ENCODE results near the gene PRDM11.

PRDM11 gene

DNA sequence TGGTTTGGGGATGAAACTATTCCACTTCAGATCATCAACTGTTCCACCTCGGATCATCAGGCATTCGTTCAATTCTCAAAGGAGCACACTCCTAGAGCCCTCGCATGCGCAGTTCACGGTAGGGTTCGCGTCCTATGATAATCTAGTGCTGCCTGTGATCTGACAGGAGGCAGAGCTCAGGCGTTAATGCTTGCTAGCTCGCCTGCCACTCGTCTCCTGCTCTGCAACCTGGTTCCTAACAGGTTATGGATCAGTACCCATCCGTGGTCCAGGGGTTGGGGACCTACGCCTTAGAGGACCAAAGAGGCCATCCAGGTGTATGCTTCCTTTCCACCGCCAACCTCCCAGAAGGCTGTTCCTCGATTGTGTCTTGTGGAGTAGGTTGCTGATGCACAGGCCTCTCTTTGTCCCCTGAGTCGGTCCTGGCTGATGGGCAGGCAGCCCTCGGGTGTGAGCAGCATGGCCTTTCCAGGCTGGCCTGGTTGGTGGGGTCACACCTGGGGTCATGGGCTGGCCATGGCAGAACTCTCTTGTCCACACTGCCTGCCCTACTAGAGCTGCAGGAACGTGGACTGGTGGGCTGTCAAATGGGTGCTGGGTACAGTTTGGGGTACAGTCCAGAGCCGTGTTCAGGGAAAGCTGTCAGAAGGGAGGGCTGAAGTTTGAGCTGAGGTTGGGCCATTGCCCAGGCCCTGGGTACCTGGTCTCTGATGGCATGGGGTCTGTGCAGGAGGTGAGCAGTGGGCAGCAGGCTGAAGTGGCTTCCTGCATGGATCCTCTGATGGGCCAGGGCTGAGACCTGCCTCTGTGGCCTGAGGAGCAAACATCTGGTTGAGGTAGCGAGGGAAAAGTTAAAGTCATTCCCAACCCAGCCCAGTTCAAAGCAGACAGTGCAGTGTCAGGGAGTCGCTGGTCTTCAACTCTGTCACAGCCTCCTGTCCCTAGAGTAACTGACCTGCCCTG is 11.1 kb downstream of the PRDM11 start:
- no peak for DNase-seq (ENCODE audit: low spot score)

DNA sequence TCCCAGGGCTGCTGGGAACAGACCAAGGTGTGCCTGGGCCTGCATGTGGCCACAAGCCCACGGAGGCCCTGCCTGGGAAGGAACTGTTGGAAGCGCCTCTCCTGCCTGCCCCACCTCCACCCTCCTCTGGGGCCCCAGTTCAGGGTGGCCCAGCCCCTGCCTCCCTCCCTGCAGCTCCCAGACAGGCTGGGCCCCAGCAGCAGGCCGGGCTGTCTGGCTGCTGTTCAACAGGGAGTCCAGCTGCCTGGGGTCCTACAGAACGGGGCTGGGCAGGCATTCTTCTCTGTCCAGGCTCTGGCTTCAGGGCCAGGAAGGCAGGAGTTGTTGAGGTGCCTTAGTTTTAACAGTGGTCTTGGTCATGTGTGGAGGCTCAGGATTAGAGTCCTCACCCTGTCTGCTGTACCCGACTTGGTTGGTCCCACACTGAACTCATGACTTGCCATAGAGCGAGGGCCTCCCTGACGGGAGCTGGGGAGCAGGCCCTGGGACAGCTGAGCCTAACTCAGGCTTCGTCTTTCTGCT is 11.8 kb downstream of the PRDM11 start:
- DNase-seq (ENCODE audit: low spot score), result no peak

DNA sequence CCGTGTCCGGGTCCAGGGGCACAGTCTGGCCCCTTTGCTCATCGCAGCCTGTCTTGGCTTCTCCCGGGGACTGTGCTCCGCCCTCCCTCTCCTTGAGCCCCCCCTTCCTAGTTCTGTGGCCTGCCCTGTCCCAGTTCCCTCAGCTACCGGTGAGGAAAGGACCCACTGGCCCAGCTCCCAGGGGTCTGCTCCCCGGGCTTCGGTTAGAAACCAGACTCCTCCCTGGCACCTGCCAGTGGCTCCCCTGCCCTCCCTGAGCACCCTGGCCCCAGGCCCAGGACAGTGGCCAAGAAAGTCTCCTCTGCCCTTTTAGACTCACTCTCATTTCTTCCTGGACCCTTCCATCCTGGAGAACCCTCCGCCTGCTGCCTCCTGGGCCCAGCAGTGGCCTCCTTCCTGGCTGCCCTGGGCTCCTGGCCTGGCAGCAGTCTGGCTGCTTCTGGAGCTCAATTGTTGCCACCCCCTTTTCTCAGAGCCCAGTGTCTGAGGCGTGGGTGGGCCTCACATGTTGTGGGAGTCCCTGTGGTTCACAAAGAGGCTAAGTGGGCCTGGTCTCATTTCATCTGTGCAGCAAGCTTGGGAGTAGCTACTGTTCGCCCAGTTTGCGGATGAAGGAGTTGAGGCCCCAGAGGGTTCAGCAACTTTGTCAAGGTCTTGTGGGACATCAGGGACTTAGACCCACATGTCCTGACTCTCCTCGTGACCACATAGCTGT is 12.6 kb downstream of the PRDM11 start:
- no peak for DNase-seq (ENCODE audit: low spot score)

DNA sequence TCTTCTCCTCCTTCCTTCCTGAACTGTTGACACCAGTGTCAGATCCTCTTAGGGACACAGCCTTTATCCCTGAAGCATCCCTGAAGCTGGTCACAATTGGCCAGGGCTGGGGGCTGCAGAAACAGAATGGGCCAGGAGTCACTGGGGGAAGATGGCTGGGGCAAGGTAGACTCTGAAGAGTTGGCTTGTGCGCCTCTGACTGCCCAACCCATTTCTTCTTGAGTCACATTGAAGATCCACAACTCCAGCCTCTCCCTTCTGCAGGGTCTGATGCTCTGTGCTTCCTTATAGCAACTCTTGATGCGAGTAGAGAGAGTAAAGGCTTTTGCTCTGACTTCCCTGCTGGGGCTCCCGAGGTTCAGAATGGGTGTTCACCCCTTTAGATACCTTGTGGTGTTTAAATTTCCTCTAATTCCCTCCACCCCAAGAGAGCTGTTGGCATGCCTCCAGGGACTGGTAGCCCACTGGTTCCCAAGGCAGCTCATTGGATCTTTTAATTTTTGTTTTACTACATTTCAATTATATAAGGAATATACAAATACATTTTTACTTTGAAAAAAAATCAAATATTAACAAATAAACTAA is 13.4 kb downstream of the PRDM11 start:
- no peak for DNase-seq (ENCODE audit: low spot score)

DNA sequence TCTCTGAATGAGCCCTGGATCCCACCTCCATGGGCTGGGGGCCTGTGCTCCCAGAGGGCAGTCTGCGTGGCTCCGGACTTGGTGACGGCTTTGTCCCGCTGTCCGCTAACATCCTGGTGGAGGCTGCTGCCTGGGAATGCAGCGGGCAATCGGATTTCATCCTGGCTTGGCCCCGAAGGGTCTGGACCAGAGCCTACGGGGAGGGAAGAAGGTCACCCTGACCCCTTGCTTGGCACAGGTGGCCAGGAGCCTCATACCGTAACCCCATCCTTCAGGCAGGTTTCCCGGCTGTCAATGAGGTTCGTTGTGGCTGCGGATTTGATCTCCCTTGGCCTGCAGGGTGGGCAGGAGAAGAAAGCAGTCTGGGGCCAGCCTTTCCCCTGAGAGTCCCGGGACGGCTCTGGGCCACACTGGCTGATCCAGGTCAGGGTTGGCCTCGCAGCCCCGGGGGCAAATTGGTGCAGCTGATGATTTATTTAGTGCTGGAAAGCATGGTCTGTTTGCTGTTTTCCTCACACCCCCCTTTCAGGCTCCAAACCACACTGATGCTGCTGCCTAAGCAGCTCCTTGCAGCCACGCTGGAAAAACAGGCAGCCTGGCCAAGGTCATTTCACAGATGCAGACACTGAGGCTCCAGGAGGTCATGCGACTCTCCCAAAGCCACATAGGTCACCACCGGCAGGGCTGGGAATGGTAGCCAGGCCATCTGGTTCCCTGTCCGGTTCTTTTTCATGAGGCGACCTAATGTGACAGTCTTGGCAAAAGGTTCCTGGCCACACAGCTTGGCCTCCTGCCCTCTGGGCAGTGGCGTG is 15.0 kb downstream of the PRDM11 start:
- DNase-seq (ENCODE audit: low spot score), result no peak

DNA sequence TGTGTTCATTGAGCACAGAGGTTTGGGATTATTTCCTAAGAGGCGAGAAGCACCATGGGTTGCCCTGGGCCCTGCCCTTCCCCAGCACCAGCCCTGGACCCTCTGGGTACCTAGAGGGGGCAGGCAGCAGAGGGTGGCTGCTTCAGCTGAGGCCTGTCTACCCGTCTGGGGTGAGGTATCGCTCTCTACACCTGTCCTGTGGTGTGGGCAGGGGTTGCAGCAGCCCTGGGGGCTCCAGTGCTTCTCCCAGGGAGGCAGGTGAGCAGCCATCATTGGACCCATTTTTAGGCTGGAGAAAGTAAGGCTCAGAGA is 15.6 kb downstream of the PRDM11 start:
- DNase-seq (ENCODE audit: low spot score), result no peak

DNA sequence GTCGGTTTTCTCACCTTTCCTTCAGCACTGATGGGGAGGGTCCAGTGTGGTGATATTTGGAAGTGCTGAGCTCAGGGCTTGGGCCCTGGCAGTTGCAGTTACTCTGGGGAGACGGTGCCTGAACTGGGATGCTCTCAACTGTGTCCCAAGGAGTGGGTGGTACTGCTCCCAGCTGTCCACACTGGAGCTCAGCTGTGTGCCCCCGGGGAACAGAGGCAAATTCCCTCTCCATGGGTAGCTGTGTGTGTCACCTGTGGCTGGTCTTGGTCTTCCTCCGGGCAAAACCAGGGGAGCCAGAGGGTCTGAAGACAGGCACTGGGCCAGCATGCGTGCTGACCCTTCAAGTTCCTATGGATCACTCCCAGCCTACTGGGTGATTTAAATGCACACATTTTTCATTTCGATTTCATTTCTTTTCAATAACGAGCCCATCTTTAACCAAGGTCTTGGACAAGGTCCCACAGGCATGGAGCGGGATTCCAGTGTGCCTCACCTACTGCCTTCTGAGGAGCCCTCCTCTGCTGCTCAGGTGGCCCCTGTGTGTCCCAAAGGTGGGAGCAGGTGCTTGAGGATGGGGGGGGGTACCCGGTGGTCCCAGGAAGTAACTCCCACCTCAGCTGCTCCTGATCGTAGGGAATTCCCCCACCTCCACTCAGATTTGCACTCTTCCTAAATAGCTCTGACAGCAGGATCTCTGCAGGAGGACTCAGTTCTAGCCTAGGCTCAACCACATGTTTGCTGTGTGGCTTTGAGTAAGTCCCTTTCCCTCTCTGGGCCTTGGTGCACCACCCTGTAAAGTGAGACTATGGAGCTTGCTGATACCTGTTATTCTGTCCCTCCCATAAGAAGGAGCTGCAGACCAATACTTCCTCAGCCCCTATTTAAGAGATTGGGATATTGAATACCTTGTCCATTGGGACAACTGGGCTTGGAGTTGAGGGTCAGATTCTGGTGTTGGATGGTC is 16.8 kb downstream of the PRDM11 start:
- DNase-seq (ENCODE audit: low spot score), result no peak

DNA sequence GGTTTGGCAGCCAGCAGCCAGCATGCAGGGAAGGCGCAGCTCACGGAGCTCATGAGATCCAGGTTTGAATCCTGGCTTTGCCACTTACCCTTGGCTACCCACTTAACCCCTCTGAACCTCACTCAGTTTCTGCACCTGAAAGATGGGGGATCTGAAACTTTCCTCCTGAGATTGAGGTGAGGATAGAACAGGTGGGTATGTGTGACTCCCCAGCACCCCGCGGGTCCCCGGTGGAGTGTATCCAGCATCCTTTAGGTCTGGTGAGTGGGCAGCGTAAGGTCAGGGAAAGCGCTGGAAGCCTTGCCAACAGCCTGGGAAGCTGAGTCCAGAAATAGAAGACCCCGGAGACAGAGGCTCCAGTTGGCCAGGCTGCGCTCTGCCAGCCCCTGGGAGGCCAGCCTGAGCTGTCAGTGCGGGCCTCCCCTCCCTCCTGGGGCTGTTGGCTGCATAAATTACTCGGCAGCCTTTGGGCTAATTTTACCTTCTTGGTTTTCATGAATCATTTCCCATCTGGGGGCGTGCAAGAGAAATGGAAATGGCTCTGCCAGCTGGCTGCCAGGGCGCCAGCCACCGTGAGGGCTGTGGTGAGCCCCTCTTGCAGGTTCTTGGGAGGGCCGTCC is 17.6 kb downstream of the PRDM11 start:
- peak; percentile 30 for DNase-seq (ENCODE audit: low spot score)

DNA sequence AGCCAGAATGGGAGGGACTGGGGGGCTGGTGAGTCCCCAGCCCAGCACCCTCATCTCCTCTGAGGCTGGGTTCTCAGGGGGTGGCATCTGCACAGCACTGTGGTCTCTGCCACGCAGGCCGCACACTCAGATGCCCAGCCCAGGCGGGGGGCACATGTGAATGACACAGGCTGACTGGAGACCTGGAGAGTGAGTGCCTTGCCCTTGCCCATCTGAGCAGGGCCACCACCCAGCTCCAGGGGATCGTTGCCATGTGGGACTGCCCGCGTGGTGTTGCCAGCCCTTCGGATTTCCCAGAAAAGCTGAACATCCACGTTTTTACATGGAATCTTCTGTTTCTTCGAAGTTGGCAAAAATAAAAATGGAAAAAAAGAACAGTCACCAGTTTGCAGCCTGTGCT is 18.9 kb downstream of the PRDM11 start:
- DNase-seq (ENCODE audit: low spot score), result no peak

DNA sequence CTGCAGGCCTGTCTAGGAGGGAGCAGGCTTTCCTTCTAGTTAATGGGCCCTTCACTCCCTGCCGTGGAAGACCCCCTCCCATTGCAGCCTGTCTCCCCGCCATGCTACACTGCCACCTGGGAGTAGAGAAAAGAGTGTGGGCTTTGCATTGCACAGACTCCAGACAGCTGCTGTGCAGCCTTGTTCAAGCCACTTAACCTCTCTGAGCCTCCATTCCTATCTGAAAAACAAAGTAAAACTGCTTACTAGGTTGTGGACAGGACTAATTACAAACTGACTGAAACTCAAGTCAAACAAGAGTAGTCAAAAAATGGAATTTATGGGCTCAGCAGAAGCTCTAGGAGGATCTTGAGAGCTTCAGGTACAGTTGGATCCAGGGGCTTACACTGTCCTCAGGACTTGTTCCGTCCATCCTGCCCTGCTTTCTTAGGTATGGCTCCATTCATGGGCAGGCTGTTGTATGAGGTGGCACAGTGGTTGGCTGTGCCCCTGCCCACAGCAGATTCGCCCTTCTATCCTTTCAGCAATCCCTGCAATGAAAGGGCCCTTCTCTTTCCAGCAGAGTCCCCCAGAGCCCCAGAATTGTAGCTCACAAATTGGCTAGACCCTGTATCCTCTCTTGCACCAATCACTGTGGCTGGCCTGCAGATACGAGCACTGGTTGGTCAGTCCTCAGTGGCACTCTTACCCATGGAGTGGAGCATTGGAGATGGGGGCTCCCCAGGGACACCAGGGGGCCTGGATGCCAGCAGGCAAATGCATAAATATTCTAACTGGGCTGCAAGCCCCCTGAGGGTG is 19.6 kb downstream of the PRDM11 start:
- DNase-seq (ENCODE audit: low spot score), result no peak

DNA sequence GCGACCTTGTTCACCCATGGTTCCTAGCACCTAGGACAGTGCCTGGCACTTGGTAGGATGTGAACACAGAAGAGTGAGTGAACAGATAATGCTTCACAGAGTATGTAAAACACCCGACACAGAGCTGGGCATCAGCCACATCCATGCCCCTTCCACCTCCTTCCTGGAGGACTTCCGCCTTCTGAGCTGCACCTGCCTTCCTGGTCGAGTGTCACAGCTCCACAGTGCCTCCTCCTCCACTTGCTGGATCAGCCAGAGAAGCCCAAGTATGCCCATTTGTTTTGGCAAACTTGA is 20.1 kb downstream of the PRDM11 start:
- no peak for DNase-seq (ENCODE audit: low spot score)

DNA sequence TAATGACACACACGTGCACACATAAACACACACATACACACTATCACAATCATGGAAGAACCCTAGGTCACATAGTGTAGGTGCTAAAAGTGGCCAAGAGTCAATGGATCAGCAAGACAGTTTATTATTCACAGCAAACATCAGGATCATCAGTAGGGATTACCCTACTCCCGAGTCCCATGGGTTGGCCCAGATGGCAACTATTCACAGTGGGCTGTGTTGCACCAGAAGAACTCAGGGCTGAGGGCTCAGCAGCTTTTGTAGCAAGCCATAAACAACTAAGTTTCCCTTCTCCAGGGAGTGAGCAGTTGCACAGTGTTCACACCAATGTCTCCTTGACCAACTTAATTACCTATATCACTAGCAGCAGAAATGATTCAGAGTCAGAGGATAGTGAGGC is 20.8 kb downstream of the PRDM11 start:
- no peak for DNase-seq (ENCODE audit: low spot score)

DNA sequence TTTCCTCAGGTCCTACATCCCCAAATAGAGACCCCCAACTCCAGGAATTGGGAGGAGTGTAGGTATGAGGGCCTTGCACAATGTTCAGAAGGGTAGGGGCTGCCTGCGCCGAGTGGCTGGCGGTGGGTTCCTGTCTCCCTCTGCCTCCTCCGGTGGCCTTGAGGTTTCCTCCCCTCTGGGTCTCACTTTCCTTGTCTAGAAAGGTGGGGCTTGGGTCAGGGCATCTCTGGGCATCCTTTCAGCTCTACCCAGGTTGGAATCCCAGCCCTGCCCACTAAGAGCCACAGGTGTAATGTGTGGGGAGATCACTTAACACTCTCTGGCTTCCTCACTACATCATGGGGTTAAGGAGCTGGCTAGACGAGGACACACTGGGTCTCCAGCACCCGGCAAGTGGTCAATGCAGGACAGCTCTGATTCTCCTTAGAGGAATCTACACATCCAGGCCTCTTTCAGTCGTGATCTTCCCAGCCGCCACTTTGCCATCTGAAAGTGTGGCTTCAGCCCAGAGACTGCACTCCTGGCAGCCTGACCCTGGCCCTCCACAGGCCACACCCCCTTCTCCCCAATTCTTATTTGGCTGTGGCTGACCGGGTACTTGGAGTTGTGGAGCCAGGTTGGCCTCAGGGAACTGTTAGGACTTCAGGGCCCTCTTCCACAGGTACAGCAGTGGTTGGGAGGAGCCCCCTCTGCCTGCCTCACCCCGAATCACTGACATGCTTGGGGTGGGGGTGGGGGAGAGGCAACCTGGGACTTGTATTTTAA is 22.1 kb downstream of the PRDM11 start:
- DNase-seq (ENCODE audit: low spot score), result no peak

DNA sequence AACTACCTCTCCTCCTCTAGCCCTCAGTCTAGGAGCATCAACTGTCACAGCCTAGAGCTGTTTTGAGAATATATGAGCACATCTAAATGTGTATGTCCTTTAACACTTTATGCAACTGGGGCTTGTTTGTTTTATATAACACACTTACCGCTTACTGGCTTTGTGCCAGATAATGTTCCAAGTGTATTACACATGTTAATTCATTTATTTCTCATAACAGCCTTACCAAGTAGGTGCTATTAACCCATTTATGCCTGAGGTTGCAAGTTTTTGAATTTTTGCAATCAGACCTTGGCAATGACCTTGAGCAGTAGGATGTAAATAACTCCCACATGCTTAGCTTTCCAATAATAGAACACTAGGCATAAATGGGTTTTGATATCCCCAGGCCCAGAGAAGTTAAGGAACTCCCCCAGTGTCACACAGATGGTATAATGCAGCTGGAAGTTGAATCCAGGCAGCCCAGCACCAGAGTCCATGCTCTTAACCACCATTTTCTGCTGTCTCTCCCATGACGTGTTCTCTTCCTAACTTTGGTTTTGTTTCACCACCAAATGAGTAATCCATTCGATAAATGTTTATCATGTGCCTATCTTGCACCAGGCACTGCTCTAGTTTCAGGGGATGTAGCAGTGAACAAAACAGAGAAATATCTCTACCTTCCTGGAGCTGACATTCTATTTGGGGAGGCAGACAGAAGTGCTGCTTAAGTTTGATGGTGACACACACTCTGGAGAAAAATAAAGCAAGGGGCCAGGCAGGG is 23.1 kb downstream of the PRDM11 start:
- DNase-seq (ENCODE audit: low spot score), result no peak

DNA sequence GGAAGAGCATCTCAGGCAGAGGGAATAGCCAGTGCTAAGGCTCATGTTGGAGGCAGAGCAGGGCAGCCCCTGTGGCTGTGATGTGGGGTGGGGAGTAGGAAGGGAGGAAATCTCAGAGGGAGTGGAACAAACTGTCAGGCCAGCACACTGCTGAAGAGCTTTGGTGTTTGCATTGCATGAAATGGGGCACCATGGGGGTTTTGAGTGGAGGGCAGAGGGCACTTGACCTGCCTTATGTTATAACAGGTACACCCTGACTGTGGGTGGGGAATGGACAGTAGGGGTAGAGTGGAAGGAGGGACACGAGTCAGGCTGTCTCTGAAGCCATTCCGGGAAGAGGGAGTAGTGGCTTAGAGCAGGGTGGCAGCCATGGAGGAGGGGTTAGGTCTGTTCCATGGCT is 24.0 kb downstream of the PRDM11 start:
- DNase-seq (ENCODE audit: low spot score), result no peak

DNA sequence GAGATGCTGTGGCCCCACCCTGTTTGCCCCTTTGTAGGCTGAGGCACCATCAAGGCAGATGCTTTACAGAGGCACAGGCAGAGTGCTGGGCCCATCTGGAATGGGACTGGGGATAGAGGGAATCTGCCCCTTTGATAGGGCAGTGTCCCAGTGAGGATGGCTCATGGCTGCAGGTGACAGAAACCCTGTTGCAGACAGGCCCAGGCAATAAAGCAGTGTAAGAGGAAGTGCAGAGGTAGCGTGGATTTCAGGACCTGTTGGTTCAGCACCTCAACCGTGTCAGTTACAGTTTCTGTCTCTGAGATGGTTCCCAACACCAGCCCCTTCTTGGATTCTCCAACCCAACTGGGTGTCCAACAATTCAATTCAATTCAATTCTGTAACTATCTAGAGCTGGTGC is 25.1 kb downstream of the PRDM11 start:
- DNase-seq (ENCODE audit: low spot score), result no peak

DNA sequence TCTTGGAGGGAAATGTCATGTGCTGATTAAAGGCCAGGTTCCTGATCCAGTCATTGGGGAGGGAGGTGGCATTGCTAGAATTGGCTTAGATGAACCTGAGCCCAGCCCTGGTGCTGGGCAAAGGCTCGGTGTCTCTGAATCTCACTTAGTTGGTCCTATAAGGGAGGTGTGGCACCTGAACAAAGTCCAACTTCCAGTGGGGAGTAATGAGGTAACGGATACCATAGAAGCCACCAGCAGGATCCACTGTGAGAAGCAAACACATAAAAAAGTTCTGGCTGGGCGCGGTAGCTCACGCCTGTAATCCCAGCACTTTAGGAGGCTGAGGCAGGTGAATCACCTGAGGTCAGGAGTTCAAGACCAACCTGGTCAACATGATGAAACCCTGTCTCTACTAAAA is 26.6 kb downstream of the PRDM11 start:
- DNase-seq (ENCODE audit: low spot score), result no peak

DNA sequence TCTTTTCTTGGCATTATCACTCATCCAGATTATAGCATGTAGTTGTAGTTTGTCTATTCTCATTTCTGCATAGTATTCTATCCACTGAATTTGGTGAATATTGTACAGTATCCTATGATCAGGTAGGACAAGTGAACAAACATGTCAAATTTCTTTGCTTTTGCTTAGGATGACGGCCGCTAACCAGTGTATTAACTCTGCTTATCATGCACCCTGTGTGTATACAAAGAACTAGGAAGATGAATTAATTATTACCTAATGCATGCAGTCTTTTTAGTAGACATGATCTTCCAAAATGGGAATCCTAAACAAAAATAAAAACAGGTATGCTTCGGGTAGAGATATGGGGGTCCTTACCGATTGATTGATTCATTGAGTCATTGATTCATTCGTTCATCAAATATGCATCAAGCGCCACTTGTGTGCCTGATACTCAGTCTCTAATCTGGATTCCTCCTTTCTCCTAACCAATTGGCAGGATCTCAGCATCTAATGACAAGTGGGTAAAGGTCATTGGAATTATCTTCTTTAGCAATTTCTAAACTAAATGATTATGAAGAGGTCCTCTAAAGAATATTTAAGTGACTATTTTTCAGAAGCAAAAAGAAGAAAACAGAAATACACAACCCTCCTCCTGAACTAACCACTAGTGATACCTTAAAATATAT is 27.9 kb downstream of the PRDM11 start:
- no peak for DNase-seq (ENCODE audit: low spot score)

Data from germinal center (tissue), 1 donor.